ENCODE results near the gene PPP1R27. TPM values are rescaled to one million over a fixed set of nuclear protein-coding genes. Genes with fewer than 3 reads are reported as not detected.

The PPP1R27 gene
- polyA plus RNA-seq, 3 donors: 0.22 to 1.5 (median 0.33) TPM

DNA sequence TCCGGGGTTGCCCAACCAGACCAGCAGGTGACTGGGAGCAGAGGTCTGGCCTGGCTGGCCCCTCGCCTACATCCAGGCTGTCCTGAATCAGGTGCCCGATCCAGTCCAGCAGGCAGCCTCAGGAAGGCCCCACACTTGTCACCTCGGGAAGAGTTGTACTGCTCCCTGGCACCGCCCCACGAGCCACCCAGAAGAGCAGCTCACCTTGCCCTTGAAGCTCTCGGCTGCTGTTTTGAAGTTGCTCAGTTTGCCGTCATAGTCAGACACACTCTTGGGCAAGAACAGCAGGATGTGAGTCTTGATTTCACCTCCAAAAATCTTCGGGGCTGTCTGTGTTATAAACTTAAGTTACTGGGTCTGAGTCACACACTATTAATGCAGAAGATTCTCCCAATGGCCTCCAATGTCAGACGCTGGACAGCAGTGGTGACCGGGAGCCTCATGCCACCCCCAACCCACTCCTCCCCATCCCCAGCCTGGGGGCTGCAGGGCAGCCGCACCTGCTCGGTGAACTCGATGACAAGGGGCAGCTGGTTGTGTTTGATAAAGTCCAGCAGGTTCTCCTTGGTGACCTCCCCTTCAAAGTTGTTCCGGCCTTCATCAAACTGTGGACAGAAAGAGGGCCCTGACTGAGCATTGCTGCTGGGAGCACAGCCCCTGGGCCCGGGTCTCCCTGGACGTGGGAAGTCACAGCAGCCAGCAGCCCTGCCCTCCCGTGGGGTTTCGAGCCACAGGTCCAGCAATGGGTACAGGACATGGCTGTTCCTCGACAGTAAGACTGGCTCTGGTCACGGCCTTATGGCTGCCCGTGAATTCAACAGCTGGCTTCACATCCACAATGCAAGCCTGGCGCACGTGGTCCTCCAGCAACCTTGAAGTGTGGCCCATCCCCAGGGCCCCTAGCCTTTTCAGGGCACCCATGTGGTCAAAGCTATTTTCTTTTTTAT, 12.2 kb upstream of the PPP1R27 start:
- TF ChIP-seq, protein P1, sequence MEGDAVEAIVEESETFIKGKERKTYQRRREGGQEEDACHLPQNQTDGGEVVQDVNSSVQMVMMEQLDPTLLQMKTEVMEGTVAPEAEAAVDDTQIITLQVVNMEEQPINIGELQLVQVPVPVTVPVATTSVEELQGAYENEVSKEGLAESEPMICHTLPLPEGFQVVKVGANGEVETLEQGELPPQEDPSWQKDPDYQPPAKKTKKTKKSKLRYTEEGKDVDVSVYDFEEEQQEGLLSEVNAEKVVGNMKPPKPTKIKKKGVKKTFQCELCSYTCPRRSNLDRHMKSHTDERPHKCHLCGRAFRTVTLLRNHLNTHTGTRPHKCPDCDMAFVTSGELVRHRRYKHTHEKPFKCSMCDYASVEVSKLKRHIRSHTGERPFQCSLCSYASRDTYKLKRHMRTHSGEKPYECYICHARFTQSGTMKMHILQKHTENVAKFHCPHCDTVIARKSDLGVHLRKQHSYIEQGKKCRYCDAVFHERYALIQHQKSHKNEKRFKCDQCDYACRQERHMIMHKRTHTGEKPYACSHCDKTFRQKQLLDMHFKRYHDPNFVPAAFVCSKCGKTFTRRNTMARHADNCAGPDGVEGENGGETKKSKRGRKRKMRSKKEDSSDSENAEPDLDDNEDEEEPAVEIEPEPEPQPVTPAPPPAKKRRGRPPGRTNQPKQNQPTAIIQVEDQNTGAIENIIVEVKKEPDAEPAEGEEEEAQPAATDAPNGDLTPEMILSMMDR (IDR thresholded peaks at IDR 0.05): no peak
- no peak overlapping the region for H3K9ac ChIP-seq (ENCODE audit: insufficient read depth, low read length, poor library complexity, severe bottlenecking)
- H3K27ac ChIP-seq (ENCODE audit: low read depth in 1 of 2, low read length in 2 of 2): peak overlapping the region in 1 of 2 donors; percentile 26
- 94% methylated on average over 24 of the region's 24 CpGs for WGBS (ENCODE audit: insufficient coverage)
- peaks cover 1% of the 10 kb centered on the region for H3K4me1 Mint-ChIP-seq
- no peaks in the 10 kb centered on the region for H3K4me1 ChIP-seq (ENCODE audit: control insufficient read depth in 1 of 2, insufficient read depth in 2 of 2, low read length in 2 of 2)
- H3K27ac Mint-ChIP-seq: peak overlapping the region in 6 of 7 donors; percentile 4 to 61 (median 38)
- H2AFZ ChIP-seq (ENCODE audit: insufficient read depth, low read depth, low read length, poor library complexity, severe bottlenecking): no peak overlapping the region
- no peak for DNase-seq
- H3K9me3 ChIP-seq (replicated peaks in 1 of 2; ENCODE audit: control insufficient read depth in 1 of 2, insufficient read depth in 1 of 2, low read length in 2 of 2): no peaks in the 10 kb centered on the region
- H3K27me3 Mint-ChIP-seq (ENCODE audit: low read depth in 3 of 3): no peaks in the 10 kb centered on the region
- peaks cover 0 to 2% (median 0%) of the 10 kb centered on the region in 7 donors for H3K9me3 Mint-ChIP-seq
- H4K20me1 ChIP-seq (ENCODE audit: insufficient read depth, low read length): peaks cover 45% of the 10 kb centered on the region
- H3K27me3 ChIP-seq (ENCODE audit: control insufficient read depth in 2 of 2, insufficient read depth in 2 of 2, low read length in 2 of 2): no peaks in the 10 kb centered on the region
- peaks cover 59 to 88% of the 10 kb centered on the region in 2 donors for H3K36me3 Mint-ChIP-seq
- H3K4me3 ChIP-seq (replicated peaks in 1 of 3; ENCODE audit: low read depth in 2 of 3, low read length in 3 of 3): no peak overlapping the region
- intact Hi-C loops (cut with micrococcal nuclease): no loop called here
- peaks cover 25% of the 10 kb centered on the region for H3K79me2 ChIP-seq (ENCODE audit: insufficient read depth, low read length)
- H3K36me3 ChIP-seq (replicated peaks in 1 of 2; ENCODE audit: control insufficient read depth in 1 of 2, insufficient read depth in 2 of 2, low read length in 2 of 2): peaks cover 78% of the 10 kb centered on the region in 2 donors
- no peak overlapping the region for H3K4me3 Mint-ChIP-seq
- H3K4me2 ChIP-seq (replicated peaks; ENCODE audit: extremely low read depth, low read length, poor library complexity, severe bottlenecking): no peak overlapping the region

DNA sequence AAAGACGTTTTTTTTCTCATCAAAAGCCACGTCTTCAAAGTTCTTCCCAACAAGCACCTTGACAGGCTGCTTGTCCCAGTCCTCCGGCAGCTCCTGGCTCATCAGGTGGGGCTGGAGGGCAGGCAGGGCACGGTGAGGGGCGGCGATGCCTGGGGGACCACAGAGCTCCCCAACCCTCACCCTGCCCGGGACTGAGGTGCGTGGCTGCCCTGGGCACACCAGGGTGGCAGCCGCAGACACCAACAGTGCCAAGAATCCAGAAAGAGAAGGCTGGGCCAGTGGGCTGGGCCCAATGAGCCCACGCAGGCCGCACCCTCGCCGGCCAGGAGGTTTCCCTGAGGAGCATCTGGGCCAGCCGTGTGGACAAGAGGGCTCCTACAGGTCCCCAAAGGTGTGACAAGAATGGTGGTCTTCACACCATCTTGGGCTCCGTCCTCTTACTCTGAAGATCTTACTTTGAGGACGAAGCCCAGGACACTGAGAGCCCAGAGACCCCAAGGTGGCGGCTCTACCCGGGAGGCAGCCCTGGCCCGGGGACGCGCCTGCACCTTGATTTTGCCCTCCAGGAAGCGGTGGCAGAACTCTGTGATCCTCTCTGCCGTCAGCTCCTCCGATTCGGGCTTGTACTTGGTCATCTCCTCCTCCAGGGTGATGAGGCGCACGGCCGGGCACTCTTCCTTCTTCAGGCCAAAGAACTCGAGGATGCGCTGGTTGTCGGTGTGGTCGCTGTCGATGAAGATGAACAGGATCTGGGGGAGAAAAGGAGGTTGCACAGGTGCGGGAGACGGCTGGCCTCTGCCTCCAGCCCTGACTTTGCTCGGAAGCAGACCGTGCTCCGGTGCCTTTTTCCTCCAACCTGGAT, 11.3 kb upstream of the PPP1R27 start:
- Mint-ChIP-seq H3K27ac (peak overlapping the region in 5 of 7 donors; percentile 37 to 61 (median 55)), H3K27me3 (ENCODE audit: low read depth in 3 of 3) (peaks cover 0 to 1% (median 0%) of the 10 kb centered on the region in 3 donors), H3K4me1 (peaks cover 10% of the 10 kb centered on the region), H3K36me3 (peaks cover 50 to 82% of the 10 kb centered on the region in 2 donors), H3K9me3 (peaks cover 0 to 2% (median 0%) of the 10 kb centered on the region in 7 donors), H3K4me3 (no peak overlapping the region)
- H3K9me3 ChIP-seq (replicated peaks in 1 of 2; ENCODE audit: control insufficient read depth in 1 of 2, insufficient read depth in 1 of 2, low read length in 2 of 2): no peaks in the 10 kb centered on the region
- H3K4me2 ChIP-seq (replicated peaks; ENCODE audit: extremely low read depth, low read length, poor library complexity, severe bottlenecking): no peak overlapping the region
- peaks cover 36% of the 10 kb centered on the region for H4K20me1 ChIP-seq (ENCODE audit: insufficient read depth, low read length)
- no peaks in the 10 kb centered on the region for H3K27me3 ChIP-seq (ENCODE audit: control insufficient read depth in 2 of 2, insufficient read depth in 2 of 2, low read length in 2 of 2)
- peaks cover 5 to 6% of the 10 kb centered on the region in 2 donors for H3K4me1 ChIP-seq (ENCODE audit: control insufficient read depth in 1 of 2, insufficient read depth in 2 of 2, low read length in 2 of 2)
- no peak overlapping the region for H3K9ac ChIP-seq (ENCODE audit: insufficient read depth, low read length, poor library complexity, severe bottlenecking)
- no peak overlapping the region for H3K4me3 ChIP-seq (replicated peaks in 1 of 3; ENCODE audit: low read depth in 2 of 3, low read length in 3 of 3)
- peaks cover 16% of the 10 kb centered on the region for H3K79me2 ChIP-seq (ENCODE audit: insufficient read depth, low read length)
- H3K27ac ChIP-seq (ENCODE audit: low read depth in 1 of 2, low read length in 2 of 2): peak overlapping the region in 1 of 2 donors; percentile 20
- 97% methylated on average over 29 of the region's 38 CpGs for WGBS (ENCODE audit: insufficient coverage)
- no peak overlapping the region for H2AFZ ChIP-seq (ENCODE audit: insufficient read depth, low read depth, low read length, poor library complexity, severe bottlenecking)
- intact Hi-C loops (cut with micrococcal nuclease): no loop called here
- DNase-seq: no peak
- TF ChIP-seq, protein P1 (IDR thresholded peaks at IDR 0.05): no peak
- peaks cover 69% of the 10 kb centered on the region in 2 donors for H3K36me3 ChIP-seq (replicated peaks in 1 of 2; ENCODE audit: control insufficient read depth in 1 of 2, insufficient read depth in 2 of 2, low read length in 2 of 2)
